Panc1 (cell line): Measurements from ENCODE around the gene FGD3. TPM values are rescaled to one million over a fixed set of nuclear protein-coding genes. Genes with fewer than 3 reads are reported as not detected.

Source experiments
- ATAC-seq: fragments of 200-7000 bp; cut with Tn5 transposase; 2 replicates; pipeline ENCODE4 v1.9.1; 2020; ENCODE audit warnings: mild to moderate bottlenecking, moderate library complexity
- BruUV-seq: library from RNA; stranded (reverse); fragments of 400-500 nt; replicated peaks from 2 replicates; lab custom pipeline; 2021; lab: Mats Ljungman, UMichigan
- CTCF ChIA-PET: fragments of 300-600 bp; sonication (Branson Sonifier 250); formaldehyde crosslinking; loops from one replicate; lab custom pipeline; 2022; ENCODE audit warnings: antibody characterized with exemption; lab: Charles Lee
- POLR2A ChIA-PET: fragments of 300-600 bp; sonication (Branson Sonifier 250); formaldehyde crosslinking; loops from one replicate; lab custom pipeline; 2022; ENCODE audit warnings: antibody characterized with exemption; lab: Charles Lee
- DNase-seq: peaks from one replicate; pipeline ENCODE4 v3.0.0-alpha.2; 2010; ENCODE audit warnings: low read depth, low spot score
- H3K27ac ChIP-seq: 2 replicates; pipeline ENCODE4 v1.5.1; 2011; ENCODE audit warnings: mild to moderate bottlenecking, low read length, inconsistent platforms
- H3K27me3 ChIP-seq: fragments of 200-500 bp; sonication (Bioruptor generic); 2 replicates; pipeline ENCODE4 v1.6.0; 2014; ENCODE audit warnings: low read length, inconsistent platforms; ENCODE audit not compliant: control insufficient read depth, insufficient read depth
- H3K36me3 ChIP-seq: fragments of 200-500 bp; sonication (Bioruptor generic); 2 replicates; pipeline ENCODE4 v1.5.1; 2014; ENCODE audit warnings: inconsistent platforms, mild to moderate bottlenecking, low read length, moderate library complexity; ENCODE audit not compliant: control insufficient read depth, insufficient read depth
- H3K4me1 ChIP-seq: 2 replicates; pipeline ENCODE4 v1.5.1; 2011; ENCODE audit warnings: inconsistent platforms, mild to moderate bottlenecking, low read length, moderate library complexity; ENCODE audit not compliant: control insufficient read depth, insufficient read depth
- H3K4me3 ChIP-seq, 2 experiments: 2 replicates each; pipeline ENCODE4 v1.5.1; 2011 to 2012; ENCODE audit warnings: low read depth in 2 of 2, low read length in 2 of 2, mild to moderate bottlenecking in 2 of 2, inconsistent platforms in 1 of 2, moderate library complexity in 1 of 2
- H3K9me3 ChIP-seq: fragments of 200-500 bp; sonication (Bioruptor generic); 2 replicates; pipeline ENCODE4 v1.5.1; 2014; ENCODE audit warnings: low read depth, mild to moderate bottlenecking, inconsistent platforms, low read length, moderate library complexity; ENCODE audit not compliant: control insufficient read depth, insufficient read depth
- CTCF ChIP-seq: fragments of 450-650 bp; IDR thresholded peaks from 2 replicates; pipeline ENCODE4 v1.5.1; 2017; ENCODE audit warnings: mild to moderate bottlenecking
- POLR2AphosphoS5 ChIP-seq: IDR thresholded peaks from 2 replicates; pipeline ENCODE4 v1.6.1; 2012; ENCODE audit warnings: mild to moderate bottlenecking, low read depth, low read length, moderate library complexity
- REST ChIP-seq, 2 experiments: IDR thresholded peaks; 2 replicates each; pipeline ENCODE4 v1.6.1; 2011 to 2012; ENCODE audit warnings: low read depth in 2 of 2, control low read depth in 1 of 2, low read length in 1 of 2, mild to moderate bottlenecking in 1 of 2, moderate library complexity in 1 of 2; ENCODE audit not compliant: insufficient read depth in 1 of 2
- SIN3A ChIP-seq: IDR thresholded peaks from 2 replicates; pipeline ENCODE4 v1.6.1; 2012; ENCODE audit warnings: low read depth, mild to moderate bottlenecking, low read length, moderate library complexity, borderline replicate concordance; ENCODE audit not compliant: insufficient read depth
- TCF7L2 ChIP-seq: IDR thresholded peaks from 2 replicates; pipeline ENCODE4 v1.6.1; 2011; ENCODE audit warnings: mild to moderate bottlenecking, low read depth, low read length, inconsistent platforms
- in situ Hi-C: cut with HindIII; loops from 2 replicates; pipeline ENCODE4 v1.10.0; 2016; ENCODE audit warnings: low sequenced_read_pairs, low pct_unique_long_range_greater_than_20kb
- intact Hi-C: fragments of 100-400 bp; cut with micrococcal nuclease; formaldehyde crosslinking; loops from one replicate; pipeline ENCODE4 v1.10.0; 2022; ENCODE audit not compliant: unreplicated experiment
- total RNA-seq: library from RNA; stranded (reverse); gene quantifications from one replicate; pipeline ENCODE4 v1.2.1, GENCODE V29; 2021; ENCODE audit not compliant: unreplicated experiment

FGD3 gene
- total RNA-seq, 1 experiment from 2014 or later, result 0.80 TPM

DNA sequence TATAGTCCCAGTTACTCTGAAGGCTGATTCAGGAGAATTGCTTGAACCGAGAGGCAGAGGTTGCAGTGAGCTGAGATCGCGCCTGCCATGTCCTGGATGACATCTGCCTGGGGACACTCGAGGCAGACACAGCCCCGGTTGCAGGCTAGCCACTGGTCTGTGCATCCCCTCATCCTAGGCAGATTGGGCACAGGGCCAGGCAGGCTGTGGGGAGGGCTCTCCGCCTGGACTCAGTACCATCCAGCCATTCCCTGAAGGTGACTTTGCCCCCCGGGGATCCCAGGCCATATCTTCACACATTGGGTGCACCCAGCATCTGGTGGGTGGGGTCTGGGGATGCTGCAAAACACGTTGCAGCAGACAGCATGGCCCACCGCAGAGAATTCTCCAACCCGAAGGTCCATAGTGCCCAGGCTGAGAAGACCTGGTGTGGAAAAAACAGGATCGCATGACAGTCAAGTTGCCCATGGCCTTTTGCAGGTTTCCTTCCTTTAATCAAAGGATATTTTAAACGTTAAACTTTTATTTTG lies 60.3 kb downstream of the FGD3 start:
- ATAC-seq (no peak), DNase-seq (no peak)
- no peak overlapping the region for H3K27ac ChIP-seq
- intact Hi-C loops (loop anchor here (10.0 kb wide), 1 partner anchor 87 kb away; the partner anchor contains the start of gene CARD19), in situ Hi-C loops (no loop called here)
- H3K4me1 ChIP-seq, result peaks cover 3% of the 10 kb centered on the region
- CTCF ChIA-PET, result no interaction called here
- no peaks in the 10 kb centered on the region for H3K36me3 ChIP-seq
- no TSS peak for BruUV-seq
- POLR2A ChIA-PET, result no interaction called here
- H3K4me3 ChIP-seq, result no peak overlapping the region
- no peak for TF ChIP-seq TCF7L2
- TF ChIP-seq SIN3A, result no peak
- no peak for TF ChIP-seq POLR2AphosphoS5
- TF ChIP-seq REST (IDR thresholded peaks at IDR 0.05; ENCODE audit: insufficient read depth in 1 of 2, low read depth in 2 of 2, low read length in 1 of 2), result no peak
- TF ChIP-seq CTCF, result no peak
- no peaks in the 10 kb centered on the region for H3K27me3 ChIP-seq
- H3K9me3 ChIP-seq, result no peaks in the 10 kb centered on the region

DNA sequence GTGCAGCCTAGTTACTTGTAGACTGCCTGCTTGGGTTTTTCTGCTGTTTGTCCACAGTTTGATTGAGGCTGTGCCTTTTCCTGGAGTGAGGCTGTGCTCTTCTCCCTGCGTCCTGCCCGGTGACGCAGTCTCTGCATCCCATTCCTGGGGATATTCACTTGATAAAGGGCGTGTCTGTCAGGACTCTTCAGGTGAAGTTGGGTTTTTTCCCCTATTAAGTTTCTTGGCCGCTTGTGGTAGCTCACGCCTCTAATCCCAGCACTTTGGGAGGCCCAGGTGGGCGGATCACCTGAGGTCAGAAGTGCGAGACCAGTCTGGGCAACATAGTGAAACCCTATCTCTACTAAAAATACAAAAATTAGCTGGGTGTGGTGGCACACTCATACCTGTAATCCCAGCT lies 61.1 kb downstream of the FGD3 start:
- in situ Hi-C loops, result no loop called here
- CTCF ChIA-PET, result no interaction called here
- no peak for TF ChIP-seq TCF7L2
- TF ChIP-seq CTCF, result no peak
- no peak for TF ChIP-seq REST (IDR thresholded peaks at IDR 0.05; ENCODE audit: insufficient read depth in 1 of 2, low read depth in 2 of 2, low read length in 1 of 2)
- no peak for TF ChIP-seq POLR2AphosphoS5
- TF ChIP-seq SIN3A, result no peak
- no peak for DNase-seq
- H3K27ac ChIP-seq, result no peak overlapping the region
- no peak for ATAC-seq
- POLR2A ChIA-PET, result no interaction called here
- H3K4me3 ChIP-seq, result no peak overlapping the region
- no TSS peak for BruUV-seq
- intact Hi-C loops, result loop anchor here (10.0 kb wide), 1 partner anchor 86 kb away; the partner anchor contains the start of gene CARD19
- H3K4me1 ChIP-seq, result peaks cover 3% of the 10 kb centered on the region
- no peaks in the 10 kb centered on the region for H3K27me3 ChIP-seq
- no peaks in the 10 kb centered on the region for H3K36me3 ChIP-seq
- H3K9me3 ChIP-seq, result no peaks in the 10 kb centered on the region
